GM21526 (cell line): ENCODE data around the gene MYO10.

ENCODE experiments used
- ATAC-seq: cut with Tn5 transposase; IDR thresholded peaks from one replicate; pipeline ENCODE4 v1.9.1; 2021; ENCODE audit warnings: moderate library complexity; ENCODE audit not compliant: unreplicated experiment, low FRiP score

MYO10 gene

DNA sequence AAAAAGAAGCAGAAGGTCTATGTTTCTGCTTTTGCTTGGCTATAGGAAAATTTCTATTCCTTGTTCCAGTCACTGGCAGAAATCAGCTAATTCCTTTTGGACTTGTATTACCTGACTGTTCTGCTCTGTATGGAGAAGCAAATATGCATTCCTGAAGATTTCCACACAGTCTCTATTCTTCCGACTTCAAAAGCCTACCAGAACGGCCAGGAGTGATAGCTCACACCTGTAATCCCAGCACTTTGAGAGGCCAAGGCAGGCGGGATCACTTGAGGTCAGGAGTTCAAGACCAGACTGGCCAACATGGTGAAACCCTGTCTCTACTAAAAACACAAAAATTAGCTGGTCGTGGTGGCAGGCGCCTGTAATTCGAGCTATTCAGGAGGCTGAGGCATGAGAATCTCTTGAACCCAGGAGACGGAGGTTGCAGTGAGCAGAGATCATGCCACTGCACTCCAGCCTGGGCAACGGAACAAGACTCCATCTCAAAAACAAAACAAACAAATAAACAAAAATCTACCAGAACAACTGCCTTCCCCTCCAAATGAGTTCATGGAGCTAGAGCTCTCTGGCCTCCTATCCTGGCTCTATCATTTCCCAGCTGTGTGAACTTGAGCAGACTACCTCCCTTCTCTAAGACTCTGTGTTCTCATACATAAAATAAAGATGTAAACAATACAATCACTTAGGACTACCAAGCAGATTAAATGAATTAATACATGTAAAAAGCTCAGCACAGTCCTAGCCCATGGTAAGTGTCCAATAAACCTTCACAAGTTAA is 17.0 kb downstream of the MYO10 start:
- ATAC-seq, result no peak

DNA sequence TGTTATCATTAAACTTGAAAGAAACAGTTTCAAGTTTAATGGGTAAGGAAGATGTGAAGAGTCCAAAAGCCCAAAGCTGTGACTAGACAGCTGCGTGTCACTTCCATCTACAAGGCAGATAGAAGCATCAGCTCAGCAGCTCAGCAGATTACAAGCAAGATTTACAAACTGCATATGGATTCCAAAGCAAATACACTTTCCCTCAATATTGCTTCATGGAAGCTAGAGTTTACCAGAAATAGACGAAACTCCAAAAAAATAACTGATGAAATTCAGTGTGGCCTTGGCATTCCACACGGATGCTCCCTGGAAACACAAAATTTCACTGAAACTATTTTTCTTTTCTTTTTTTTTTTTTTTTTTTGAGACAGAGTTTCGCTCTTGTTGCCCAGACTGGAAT is 17.9 kb downstream of the MYO10 start:
- ATAC-seq, result no peak

DNA sequence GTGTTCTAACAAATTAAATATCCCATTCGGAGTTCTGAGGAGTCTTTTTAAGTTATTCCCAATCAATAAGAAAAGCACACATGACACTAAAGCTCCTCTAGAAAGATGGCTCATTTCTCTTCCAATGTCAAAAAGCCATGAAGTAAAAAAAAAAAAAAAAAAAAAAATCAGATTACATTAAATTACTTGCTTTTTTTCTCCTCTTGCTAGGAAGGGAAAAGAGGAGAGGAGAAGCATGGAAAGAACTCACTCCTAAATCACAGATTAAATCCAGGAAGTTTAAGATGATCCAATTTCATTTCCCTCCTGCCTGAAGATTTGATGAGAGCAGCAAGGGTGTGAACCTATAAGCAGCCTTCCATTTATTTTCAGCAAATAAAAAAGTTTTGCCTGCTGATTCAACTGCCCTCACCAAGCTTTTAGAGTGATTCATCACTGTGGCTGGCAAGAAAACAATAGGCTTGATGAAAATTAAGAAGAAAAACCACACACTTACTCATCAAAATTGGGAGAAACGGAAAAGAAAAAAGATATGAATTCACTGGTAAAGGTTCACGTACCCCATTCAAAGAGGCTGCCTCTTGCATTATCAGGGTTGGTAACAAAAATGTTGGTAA is 19.7 kb downstream of the MYO10 start:
- ATAC-seq, result no peak

DNA sequence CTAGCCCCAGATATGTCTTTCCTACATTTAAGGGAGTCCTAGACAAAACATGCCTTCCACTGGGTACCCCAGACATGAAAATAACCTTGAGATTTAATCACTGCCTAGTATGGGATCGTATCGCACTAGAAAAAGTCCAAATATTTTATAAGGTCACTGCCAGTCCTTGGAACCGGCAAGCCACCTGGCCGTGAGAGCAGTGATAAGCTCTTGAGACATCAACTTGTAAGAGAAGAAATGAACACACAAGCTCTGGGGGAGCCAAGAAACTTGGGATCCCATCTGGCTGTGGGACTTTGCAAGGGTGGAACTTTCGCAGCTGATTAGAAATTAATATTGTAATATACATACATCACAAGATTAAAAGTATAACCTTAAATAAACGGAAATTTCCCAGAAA is 21.5 kb downstream of the MYO10 start:
- no peak for ATAC-seq

DNA sequence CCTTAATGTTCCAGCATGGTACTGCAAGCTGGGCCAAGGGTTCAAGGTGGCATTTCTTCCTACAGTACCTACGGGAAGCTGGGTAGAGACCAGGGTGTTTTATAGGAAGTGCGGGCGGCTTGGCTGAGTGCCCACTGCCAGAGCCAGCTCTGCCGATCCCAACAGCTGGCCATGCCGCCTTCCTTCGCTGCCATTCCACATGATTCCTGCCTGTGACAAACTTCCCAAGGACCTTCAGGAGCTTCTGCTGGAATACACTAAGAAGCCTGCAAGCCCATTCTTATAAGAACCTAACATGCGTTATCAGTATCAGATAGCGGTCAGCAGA is 22.0 kb downstream of the MYO10 start:
- no peak for ATAC-seq

DNA sequence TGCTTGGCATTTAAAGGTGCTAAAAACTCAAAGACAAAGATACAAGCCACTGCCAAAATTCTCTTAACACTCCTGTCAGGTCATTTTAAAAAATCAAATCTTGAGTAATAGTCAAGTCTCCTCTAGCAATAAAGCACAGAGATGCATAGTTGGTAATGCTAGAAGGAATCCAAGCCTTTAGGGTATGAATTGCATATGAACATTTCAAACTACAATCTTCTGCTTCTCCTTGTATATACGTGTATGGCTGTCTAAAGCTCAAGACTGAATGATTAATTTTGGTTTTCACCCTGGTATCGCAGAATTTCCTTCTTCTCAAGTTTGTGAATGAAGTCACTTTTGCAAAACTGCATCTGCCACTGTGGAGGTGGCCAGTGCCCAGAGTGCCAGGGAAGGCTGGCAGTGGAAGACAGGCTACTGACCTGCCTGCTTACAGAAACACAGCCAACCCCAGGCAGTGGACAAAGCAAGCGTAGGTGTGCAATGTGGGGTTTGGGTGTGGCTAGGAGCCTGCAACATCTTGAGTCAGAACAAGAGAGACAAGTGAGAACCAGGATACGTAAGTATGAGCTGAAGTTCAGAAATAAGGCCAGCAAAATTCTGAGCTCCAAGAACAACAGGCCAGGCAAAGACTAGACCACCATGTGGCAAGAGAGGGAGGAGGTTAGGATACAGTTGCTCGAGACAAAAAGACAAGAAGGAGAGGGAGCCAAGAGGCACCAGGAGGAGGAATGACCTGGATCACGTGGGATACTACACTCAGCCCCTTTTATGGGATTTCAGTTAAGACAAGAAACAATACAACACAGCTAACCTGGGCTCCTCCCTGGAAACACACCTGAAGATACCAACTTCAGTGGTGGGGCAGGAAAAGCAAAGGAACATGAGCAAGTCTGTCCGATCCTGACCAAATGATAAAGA is 22.6 kb downstream of the MYO10 start:
- no peak for ATAC-seq

DNA sequence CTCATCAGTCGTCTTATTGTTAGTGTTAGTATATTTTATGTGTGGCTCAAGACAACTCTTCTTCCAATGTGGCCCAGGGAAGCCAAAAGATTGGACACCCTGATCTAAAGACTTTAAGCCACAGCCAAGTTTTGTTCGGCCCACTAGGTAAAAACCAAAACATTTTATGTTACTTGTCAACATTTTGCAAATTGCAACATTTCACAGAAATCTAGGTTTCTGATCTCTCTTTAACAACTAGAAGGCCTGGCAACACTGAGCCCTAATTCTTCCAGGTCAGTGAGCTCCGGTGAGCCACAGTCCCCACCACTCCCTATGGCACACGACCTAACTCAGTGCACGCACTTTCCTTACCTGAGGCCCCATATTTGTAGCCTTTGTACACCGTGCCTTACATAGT is 24.0 kb downstream of the MYO10 start:
- no peak for ATAC-seq

DNA sequence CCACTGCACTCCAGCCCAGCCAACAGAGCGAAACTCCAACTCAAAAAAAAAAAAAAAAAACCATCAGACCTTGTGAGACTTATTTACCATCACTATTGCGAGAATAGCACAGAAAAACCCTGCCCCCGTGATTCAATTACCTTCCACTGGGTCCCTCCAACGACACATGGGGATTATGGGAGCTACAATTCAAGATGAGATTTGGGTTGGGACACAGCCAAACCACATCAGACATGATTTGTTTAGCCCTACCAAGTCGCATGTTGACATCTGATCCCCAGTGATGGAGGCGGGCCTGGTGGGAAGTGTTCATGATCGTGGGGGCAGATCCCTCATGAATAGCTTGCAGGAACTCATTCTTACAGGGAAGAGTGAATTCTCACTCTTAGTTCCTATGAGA is 26.6 kb downstream of the MYO10 start:
- no peak for ATAC-seq

DNA sequence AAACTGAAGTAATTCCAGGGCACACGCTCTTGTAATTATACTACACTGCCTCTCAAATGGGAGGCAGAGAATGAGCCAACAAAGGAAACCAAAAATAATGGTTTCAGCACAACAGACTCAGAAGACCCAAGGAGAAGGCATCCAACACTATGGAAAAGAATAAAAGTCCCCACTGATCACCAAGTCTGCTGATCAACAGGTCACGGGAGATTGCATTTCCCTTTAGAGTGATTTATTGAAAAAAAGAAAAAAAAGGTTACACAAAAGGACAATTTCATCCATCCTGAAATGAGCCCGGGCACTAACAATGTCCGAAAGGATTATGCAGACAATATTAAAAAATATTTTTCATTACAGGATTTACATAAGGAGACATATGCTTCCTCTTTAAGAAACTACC is 28.8 kb downstream of the MYO10 start:
- no peak for ATAC-seq

DNA sequence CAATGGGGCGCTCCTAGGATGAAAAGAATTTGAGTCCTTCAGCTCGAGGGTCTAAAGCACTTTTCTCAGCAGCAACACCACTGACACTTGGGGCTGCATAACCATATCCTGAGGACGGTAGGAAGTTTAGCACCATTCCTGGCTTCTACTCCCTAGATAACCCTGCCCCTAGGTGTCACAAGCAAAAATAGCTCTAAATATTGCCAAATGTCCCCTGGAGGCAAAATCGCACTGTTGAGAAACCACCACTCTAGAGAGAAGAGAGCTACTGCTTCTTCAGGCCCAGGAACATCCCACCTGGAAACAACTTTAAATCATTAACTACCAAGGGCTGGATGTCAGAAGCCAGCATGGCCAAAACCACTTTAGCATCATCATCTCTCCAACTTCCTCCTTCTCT is 29.8 kb downstream of the MYO10 start:
- no peak for ATAC-seq

DNA sequence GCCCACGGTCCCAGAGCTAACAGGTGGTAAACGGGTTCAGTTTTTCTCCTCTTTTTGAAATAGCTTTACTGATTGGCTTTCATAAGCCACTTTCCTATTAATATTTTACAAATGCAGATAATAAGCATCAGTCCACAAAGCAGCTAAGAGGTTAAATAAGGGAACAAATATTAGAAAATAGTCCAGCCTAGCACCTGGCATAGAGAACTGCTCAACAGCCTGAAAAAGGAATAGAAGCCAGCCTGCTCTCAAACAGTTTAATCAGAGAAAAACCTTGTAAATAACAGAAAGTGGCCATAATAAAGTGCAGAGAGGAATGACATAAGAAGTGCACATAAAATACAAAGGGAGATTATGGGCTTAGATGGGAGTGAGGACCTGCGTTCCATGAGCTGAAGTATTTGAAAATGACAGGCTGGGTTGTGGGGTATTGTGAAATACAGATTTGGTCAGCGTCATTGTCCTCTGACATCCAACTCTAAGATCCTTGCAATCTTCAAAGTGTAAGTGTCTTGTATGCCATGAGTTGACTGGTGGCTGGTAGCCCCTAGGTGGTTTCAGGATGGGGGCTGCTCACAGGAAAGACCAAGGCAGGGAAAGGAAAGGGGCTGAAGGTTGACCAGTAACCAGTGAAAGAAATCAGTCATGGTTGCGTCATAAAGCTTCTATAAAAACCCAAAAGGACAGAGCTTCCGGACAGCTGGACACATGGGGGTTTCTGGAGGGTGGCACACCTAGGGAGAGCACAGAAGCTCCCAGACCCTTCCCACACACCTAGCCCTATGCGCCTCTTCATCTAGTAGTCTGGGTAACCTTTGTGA is 32.4 kb downstream of the MYO10 start:
- ATAC-seq, result no peak

DNA sequence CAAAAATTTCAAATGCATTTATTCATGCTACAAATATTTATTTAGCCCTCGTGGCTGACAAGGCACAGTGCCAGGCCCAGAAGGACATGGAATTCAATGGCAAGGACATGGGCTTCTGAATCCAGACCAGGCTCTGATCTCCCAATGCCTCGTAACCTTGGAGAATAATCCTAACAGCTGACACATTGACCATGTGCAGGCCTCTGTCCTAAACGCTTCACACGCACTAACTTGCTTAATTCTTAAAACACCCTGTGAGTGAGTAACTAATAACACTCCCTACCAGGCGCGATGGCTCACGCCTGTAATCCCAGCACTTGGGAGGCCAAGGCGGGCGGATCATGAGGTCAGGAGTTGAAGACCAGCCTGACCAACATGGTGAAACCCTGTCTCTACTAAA is 33.2 kb downstream of the MYO10 start:
- ATAC-seq, result no peak

DNA sequence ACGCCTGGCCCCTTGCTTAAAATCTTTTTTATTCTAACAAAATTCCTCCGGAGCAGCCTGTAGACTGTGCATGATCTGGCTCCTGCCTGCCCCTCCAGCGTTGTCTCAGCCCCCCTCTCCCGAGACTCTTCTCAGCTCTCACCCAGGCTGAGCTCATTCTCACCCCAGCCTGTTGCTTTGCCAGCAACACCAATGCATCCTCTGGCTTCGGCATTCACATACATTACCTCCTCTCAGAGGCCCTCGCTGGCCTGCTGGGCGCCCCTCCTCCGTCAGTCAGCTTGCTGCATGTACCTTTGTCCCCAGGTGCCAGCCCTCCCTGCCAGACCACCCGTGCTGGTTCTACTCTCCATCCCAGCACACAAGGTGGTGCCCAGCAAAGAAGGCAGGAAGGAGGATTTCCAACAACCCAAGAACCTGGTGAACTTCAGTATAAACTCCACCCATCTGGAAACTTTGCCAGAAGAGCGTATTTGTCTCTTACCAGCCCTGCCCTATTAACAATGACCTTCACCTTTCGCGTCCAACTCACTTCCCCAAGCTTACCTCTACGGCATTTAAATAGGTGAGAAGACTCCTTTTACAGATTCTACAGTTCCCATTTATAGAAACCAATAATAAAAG is 35.0 kb downstream of the MYO10 start:
- ATAC-seq, result no peak

DNA sequence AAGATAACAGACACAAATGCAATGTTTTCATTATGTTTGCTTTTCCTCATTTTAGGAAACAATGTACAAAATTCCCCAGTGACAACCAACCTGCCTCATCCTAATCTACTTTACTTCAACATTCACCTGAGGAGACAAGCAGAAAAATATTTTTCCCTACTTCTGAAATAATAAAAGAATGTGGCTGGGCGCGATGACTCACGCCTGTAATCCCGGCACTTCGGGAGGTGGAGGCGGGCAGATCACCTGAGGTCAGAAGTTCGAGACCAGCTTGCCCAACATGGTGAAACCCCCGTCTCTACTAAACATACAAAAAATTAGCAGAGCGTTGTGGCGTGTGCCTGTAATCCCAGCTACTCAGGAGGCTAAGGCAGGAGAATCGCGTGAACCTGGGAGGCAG is 36.9 kb downstream of the MYO10 start:
- ATAC-seq, result no peak

DNA sequence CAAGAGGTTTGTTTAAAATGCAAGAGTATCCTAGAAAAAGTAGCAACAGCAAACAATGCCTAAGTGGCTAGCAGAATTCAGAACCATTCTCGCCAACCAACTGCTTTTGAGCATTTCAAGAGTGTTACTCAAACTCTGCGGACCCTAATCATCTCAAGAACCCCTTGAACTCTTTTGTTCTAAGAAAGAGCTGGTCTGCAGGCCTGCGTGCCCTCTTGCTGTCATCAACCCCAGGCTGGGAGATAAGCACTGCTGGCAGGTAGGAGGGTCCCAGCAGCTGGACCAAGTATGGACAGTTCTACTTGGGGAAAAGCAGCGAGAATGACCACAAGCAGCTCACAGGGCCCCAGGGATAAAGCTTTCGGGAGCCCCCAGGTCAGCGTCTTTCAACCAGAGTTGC is 38.3 kb downstream of the MYO10 start:
- ATAC-seq, result no peak

DNA sequence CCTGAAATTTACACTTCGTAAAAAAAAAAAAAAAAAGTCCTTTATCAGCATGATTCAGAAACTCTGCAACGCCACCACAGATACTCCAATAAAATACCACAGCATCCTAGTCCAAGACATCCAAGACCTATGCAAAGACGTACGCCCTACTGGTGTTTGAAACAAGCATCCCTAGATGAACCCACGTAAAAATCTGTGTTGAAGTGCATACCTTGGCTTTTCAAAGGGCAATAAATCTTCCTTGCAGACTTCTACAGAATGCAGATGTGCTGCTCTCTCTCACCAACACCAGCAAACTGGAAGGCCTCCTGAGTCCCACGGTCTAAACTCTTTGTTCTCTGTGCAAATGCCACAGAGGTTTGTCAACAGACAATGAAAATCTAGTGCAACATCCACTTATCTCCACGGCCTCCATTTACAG is 38.8 kb downstream of the MYO10 start:
- no peak for ATAC-seq

DNA sequence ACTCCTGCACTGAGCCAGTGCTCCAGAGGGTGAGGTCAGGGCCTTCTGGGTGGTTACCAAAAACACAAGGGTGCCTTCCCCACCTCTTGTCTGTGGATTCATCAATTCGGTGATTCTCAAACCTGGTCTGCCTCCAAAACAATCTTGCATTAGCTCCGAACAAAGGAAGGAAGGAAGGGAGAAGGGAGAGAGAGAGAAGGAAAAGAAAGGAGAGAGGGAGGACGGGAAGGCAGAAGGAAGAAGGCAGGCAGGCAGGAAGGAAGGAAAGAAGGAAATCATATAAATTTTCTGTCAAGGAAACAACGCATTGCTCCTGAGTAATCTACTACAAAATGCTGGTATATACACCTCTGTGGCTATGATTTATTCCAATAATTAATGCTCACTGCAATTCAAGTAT is 39.3 kb downstream of the MYO10 start:
- no peak for ATAC-seq

DNA sequence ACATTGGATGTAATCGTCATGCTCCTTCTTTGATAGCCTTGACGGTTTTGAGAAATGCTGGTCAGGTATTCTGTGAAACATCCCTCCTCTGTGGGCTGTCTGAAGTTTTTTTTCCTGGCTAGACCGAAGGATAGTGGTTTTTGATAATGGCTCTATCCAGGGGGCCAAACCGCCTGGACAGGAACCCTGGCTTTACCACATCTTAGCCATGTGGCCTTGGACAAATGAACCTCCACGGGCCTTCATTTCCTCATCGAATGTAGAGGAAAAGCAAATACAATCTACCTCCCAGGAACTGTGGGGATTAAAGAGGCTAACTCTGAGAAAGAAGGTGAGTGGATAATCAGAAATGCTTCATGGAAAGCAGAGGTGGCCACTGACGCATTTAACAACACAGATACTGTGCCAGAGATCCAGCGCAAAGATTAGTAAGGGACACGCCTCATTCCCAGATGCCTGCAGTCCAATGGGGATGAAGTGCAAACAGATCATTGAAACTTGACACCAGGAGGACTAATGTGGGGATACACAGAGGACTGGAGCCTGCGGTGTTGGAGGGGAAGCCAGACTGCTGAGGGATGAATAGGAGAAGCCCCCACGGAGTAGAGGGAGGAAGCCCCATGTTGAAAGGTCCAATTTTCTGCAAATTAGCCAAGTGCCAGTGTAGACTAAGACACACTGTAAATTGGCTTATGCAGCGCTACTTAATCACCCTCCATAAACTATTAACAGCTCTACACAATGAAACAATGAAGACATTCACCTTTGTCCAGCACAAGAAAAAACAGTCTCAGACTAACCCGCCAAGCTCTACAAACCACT is 41.6 kb downstream of the MYO10 start:
- no peak for ATAC-seq

DNA sequence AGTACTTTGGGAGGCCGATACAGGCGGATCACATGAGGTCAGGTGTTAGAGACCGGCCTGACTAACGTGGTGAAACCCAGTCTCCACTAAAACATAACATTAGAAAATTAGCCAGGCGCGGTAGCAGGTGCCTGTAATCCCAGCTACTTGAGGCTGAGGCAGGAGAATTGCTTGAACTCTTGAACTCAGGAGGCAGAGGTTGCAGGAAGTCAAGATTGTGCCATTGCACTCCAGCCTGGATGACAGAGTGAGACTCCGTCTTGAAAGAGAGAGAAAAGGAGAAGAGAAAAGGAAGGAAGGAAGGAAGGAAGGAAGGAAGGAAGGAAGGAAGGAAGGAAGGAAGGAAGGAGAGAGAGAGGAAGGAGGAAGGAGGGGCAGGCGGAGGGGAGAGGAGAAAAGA is 45.1 kb downstream of the MYO10 start:
- ATAC-seq, result no peak
